ENCODE data around the gene CCT2. TPM values are rescaled to one million over a fixed set of nuclear protein-coding genes. Genes with fewer than 3 reads are reported as not detected.

CCT2 gene
- total and polyA plus RNA-seq, 9 of the 15 experiments (the other 6 are each of a cell fraction or from before 2014, with no cell fraction given): 341 to 738 (median 490) TPM

- 95% methylated on average over 3 of the region's 3 CpGs for WGBS (ENCODE audit: insufficient coverage, low coverage, missing lambda C conversion rate)
- ATAC-seq: no peak
- Histone ChIP-seq H3K79me2 (ENCODE audit: control insufficient read depth, insufficient read depth, low read length) (no peaks in the 10 kb centered on the region), H3K9ac (ENCODE audit: insufficient read depth in 1 of 2, low read depth in 2 of 2, low read length in 2 of 2) (no peak overlapping the region), H3K9me1 (ENCODE audit: control insufficient read depth, insufficient read depth, low read length) (no peaks in the 10 kb centered on the region), H3K27me3 (ENCODE audit: control insufficient read depth in 2 of 2, insufficient read depth in 2 of 2, low read length in 2 of 2) (no peaks in the 10 kb centered on the region), H2AFZ (ENCODE audit: low read depth, low read length) (no peak overlapping the region), H3K4me1 (replicated peaks in 1 of 2; ENCODE audit: control insufficient read depth in 2 of 2, insufficient read depth in 2 of 2, low read length in 2 of 2) (no peaks in the 10 kb centered on the region), H3K4me2 (ENCODE audit: insufficient read depth, low read length) (no peak overlapping the region), H3K4me3 (no peak overlapping the region), H3K9me3 (replicated peaks; ENCODE audit: control insufficient read depth, insufficient read depth, low read depth, low read length) (no peaks in the 10 kb centered on the region), H4K20me1 (replicated peaks; ENCODE audit: control insufficient read depth, insufficient read depth, low read length) (no peaks in the 10 kb centered on the region), H3K36me3 (ENCODE audit: control insufficient read depth, insufficient read depth, low read length) (peaks cover 33% of the 10 kb centered on the region), H3K27ac (ENCODE audit: extremely low read depth, low read depth, low read length) (no peak overlapping the region)
- intact Hi-C loops (cut with micrococcal nuclease): no loop called here
- DNase-seq (ENCODE audit: extremely low read depth in 1 of 4, low spot score in 3 of 4): no peak
- in situ Hi-C loops (cut with MboI): loop anchor here (10.0 kb wide), 1 partner anchor 221 kb away; the partner anchor contains the start of gene YEATS4
- ChIA-PET POLR2A (interaction anchor here (0.7 kb wide), 1 partner anchor 251 kb away, joined by 3 read pairs; no protein-coding TSS in a partner anchor), CTCF (ENCODE audit: low intra/inter-chr PET ratio) (no interaction called here)
- no TSS peak for BruUV-seq (replicated peaks)
- TF ChIP-seq RCOR1 (IDR thresholded peaks at IDR 0.05; ENCODE audit: borderline replicate concordance in 1 of 2, low read depth in 2 of 2, low read length in 2 of 2) (no peak), ARNT (IDR thresholded peaks at IDR 0.05) (no peak), ZNF707 (CRISPR knock-in tag; conservative IDR thresholded peaks at IDR 0.05) (no peak), CBFA2T2 (conservative IDR thresholded peaks at IDR 0.05) (no peak), RBM15 (IDR thresholded peaks at IDR 0.05; ENCODE audit: insufficient read depth, low read length) (no peak), CBX1 (IDR thresholded peaks at IDR 0.05; ENCODE audit: low read depth) (no peak)
- TF ChIP-seq, protein P1, sequence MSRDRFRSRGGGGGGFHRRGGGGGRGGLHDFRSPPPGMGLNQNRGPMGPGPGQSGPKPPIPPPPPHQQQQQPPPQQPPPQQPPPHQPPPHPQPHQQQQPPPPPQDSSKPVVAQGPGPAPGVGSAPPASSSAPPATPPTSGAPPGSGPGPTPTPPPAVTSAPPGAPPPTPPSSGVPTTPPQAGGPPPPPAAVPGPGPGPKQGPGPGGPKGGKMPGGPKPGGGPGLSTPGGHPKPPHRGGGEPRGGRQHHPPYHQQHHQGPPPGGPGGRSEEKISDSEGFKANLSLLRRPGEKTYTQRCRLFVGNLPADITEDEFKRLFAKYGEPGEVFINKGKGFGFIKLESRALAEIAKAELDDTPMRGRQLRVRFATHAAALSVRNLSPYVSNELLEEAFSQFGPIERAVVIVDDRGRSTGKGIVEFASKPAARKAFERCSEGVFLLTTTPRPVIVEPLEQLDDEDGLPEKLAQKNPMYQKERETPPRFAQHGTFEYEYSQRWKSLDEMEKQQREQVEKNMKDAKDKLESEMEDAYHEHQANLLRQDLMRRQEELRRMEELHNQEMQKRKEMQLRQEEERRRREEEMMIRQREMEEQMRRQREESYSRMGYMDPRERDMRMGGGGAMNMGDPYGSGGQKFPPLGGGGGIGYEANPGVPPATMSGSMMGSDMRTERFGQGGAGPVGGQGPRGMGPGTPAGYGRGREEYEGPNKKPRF (IDR thresholded peaks at IDR 0.05; ENCODE audit: low read depth, low read length): no peak
- TF ChIP-seq, protein P2, sequence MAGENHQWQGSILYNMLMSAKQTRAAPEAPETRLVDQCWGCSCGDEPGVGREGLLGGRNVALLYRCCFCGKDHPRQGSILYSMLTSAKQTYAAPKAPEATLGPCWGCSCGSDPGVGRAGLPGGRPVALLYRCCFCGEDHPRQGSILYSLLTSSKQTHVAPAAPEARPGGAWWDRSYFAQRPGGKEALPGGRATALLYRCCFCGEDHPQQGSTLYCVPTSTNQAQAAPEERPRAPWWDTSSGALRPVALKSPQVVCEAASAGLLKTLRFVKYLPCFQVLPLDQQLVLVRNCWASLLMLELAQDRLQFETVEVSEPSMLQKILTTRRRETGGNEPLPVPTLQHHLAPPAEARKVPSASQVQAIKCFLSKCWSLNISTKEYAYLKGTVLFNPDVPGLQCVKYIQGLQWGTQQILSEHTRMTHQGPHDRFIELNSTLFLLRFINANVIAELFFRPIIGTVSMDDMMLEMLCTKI (IDR thresholded peaks at IDR 0.05; ENCODE audit: partially characterized antibody): no peak
- TF ChIP-seq, protein P3, sequence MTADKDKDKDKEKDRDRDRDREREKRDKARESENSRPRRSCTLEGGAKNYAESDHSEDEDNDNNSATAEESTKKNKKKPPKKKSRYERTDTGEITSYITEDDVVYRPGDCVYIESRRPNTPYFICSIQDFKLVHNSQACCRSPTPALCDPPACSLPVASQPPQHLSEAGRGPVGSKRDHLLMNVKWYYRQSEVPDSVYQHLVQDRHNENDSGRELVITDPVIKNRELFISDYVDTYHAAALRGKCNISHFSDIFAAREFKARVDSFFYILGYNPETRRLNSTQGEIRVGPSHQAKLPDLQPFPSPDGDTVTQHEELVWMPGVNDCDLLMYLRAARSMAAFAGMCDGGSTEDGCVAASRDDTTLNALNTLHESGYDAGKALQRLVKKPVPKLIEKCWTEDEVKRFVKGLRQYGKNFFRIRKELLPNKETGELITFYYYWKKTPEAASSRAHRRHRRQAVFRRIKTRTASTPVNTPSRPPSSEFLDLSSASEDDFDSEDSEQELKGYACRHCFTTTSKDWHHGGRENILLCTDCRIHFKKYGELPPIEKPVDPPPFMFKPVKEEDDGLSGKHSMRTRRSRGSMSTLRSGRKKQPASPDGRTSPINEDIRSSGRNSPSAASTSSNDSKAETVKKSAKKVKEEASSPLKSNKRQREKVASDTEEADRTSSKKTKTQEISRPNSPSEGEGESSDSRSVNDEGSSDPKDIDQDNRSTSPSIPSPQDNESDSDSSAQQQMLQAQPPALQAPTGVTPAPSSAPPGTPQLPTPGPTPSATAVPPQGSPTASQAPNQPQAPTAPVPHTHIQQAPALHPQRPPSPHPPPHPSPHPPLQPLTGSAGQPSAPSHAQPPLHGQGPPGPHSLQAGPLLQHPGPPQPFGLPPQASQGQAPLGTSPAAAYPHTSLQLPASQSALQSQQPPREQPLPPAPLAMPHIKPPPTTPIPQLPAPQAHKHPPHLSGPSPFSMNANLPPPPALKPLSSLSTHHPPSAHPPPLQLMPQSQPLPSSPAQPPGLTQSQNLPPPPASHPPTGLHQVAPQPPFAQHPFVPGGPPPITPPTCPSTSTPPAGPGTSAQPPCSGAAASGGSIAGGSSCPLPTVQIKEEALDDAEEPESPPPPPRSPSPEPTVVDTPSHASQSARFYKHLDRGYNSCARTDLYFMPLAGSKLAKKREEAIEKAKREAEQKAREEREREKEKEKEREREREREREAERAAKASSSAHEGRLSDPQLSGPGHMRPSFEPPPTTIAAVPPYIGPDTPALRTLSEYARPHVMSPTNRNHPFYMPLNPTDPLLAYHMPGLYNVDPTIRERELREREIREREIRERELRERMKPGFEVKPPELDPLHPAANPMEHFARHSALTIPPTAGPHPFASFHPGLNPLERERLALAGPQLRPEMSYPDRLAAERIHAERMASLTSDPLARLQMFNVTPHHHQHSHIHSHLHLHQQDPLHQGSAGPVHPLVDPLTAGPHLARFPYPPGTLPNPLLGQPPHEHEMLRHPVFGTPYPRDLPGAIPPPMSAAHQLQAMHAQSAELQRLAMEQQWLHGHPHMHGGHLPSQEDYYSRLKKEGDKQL (CRISPR knock-in tag; IDR thresholded peaks at IDR 0.05; ENCODE audit: borderline replicate concordance): no peak
- TF ChIP-seq, protein P4, sequence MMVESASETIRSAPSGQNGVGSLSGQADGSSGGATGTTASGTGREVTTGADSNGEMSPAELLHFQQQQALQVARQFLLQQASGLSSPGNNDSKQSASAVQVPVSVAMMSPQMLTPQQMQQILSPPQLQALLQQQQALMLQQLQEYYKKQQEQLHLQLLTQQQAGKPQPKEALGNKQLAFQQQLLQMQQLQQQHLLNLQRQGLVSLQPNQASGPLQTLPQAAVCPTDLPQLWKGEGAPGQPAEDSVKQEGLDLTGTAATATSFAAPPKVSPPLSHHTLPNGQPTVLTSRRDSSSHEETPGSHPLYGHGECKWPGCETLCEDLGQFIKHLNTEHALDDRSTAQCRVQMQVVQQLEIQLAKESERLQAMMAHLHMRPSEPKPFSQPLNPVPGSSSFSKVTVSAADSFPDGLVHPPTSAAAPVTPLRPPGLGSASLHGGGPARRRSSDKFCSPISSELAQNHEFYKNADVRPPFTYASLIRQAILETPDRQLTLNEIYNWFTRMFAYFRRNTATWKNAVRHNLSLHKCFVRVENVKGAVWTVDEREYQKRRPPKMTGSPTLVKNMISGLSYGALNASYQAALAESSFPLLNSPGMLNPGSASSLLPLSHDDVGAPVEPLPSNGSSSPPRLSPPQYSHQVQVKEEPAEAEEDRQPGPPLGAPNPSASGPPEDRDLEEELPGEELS (CRISPR knock-in tag; IDR thresholded peaks at IDR 0.05; ENCODE audit: borderline replicate concordance): no peak
- FAIRE-seq: no peak
Observed at GRCh38 chr12:69575346-69575745, 9.9 kb upstream of the CCT2 start.
